HG03135 (cell line): ENCODE results near the gene NKX3-2.

Experiments
- ATAC-seq: cut with Tn5 transposase; IDR thresholded peaks from one replicate; pipeline ENCODE4 v1.9.1; 2021; ENCODE audit warnings: mild to moderate bottlenecking, moderate library complexity; ENCODE audit not compliant: unreplicated experiment

Gene NKX3-2

GRCh38 chr4:13515268-13515667 lies 29.0 kb downstream of the NKX3-2 start:
- ATAC-seq, result no peak

DNA sequence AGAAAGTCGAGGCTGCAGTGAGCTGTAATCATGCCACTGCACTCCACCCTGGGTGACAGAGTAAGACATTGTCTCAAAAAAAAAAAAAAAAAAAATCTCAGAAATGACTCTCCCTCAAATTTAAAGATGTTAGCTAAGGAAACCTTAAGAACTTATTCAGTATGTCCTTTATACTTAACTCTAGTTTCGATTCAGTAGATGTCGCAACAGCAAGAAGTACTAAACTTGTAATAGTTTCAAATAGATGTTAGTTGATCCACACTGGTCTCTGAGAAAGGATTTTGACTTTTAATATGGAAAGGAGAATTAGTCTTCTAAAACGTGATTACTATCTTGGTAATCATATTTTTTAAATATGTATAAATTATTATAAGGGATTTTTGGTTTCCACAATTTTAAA lies 29.6 kb downstream of the NKX3-2 start:
- no peak for ATAC-seq

GRCh38 chr4:13511101-13511500 lies 33.2 kb downstream of the NKX3-2 start:
- ATAC-seq, result no peak

GRCh38 chr4:13509442-13509841 lies 34.9 kb downstream of the NKX3-2 start:
- ATAC-seq, result no peak

- ATAC-seq, result no peak
Measured at GRCh38 chr4:13504374-13504773, 39.9 kb downstream of the NKX3-2 start.

DNA sequence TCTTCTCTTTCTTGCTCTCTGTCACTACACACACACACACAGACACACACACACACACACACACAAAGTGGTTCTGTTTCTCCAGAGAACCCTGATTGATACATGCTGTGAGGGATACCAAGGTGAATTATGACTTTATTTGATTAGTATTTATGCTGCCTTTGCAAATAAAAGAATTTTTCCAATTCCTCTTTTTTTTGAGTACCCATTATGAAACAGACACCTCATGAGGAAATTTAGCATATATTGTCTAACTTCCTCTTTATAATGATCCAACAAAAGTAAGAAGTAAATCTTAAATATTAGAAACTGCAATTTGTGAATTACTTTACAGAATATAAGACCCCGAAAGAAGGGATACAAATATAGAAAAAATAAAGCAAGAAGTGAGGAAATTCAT lies 45.8 kb downstream of the NKX3-2 start:
- no peak for ATAC-seq

GRCh38 chr4:13496605-13497004 lies 47.7 kb downstream of the NKX3-2 start:
- no peak for ATAC-seq

DNA sequence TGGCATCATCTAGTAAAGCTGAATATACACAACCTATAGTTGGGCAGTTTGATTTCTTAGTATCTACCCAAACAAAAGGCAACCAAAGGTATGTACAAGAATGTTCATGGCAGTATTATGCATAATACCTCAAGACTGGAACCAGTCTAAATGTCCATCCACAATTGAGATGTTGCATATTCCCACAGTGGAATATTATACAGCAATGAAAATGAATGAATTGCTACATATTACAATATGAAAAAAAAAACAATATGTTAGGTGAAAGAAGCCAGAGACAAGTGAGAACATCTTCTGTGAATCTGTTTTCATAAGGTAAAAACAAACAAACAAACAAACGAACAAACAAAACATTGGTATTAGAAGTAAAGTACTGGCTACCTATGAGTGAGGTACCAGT lies 48.6 kb downstream of the NKX3-2 start:
- ATAC-seq, result no peak

GRCh38 chr4:13493793-13494192 lies 50.5 kb downstream of the NKX3-2 start:
- ATAC-seq, result no peak

DNA sequence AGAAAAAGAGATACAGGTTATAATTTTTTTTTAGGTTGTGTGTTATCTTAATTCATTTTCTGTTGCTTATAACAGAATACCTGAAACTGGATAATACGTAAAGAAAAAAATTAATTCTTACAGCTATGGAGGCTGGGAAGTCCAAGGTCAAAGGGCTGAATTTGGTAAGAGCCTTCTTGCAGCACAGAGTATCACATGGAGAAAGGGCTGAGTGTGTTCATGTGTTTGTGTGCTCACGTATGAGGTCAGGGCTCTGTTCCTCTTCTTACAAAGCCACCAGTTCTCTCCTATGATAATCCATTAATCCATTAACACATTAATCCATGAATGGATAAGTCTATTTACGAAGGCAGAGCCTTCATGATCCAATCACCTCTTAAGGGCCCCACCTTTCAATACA lies 51.6 kb downstream of the NKX3-2 start:
- ATAC-seq, result no peak
